GM12875 (cell line): ENCODE measurements around the gene GPC2.
A peak's percentile ranks its signal among the peaks of the same experiment; 100 is the strongest.

Experiments
- H3K4me3 ChIP-seq: one replicate; pipeline ENCODE4 v1.5.1; 2011; ENCODE audit warnings: low read depth, low read length, control low read depth
- CTCF ChIP-seq: IDR thresholded peaks from 2 replicates; pipeline ENCODE4 v1.5.1; 2011; ENCODE audit warnings: low read depth, mild to moderate bottlenecking, control low read depth, inconsistent platforms, low read length, moderate library complexity, borderline replicate concordance; ENCODE audit not compliant: insufficient read depth

Gene GPC2

GRCh38 chr7:100163006-100163531, 14.1 kb downstream of the GPC2 start:
- TF ChIP-seq CTCF: no peak
- H3K4me3 ChIP-seq: no peak overlapping the region

DNA sequence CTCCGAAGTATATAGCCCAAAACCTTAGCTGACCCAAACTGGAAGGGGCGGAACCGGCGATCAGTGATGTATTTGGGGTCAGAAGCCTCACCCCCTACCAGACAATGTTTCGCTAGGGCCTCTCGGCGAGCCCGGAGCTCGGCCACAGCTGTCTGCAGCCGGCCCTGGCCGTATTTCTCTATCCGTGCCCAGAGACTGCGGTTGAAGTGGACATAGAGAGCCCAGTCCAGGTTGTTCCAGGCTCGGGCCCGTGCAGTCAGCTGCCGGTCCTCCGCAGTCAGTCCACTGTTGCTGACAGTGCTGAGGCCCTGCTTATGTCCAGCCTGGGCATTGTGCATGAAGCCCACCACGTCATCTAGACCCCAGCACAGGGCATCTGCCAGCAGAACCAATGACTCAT, 17.1 kb downstream of the GPC2 start:
- no peak overlapping the region for H3K4me3 ChIP-seq
- no peak for TF ChIP-seq CTCF

- TF ChIP-seq CTCF: peak; percentile 19; the same call in 1 of the 2 replicates
These were observed 18.0 kb downstream of the GPC2 start for GRCh38 chr7:100159099-100159623.

DNA sequence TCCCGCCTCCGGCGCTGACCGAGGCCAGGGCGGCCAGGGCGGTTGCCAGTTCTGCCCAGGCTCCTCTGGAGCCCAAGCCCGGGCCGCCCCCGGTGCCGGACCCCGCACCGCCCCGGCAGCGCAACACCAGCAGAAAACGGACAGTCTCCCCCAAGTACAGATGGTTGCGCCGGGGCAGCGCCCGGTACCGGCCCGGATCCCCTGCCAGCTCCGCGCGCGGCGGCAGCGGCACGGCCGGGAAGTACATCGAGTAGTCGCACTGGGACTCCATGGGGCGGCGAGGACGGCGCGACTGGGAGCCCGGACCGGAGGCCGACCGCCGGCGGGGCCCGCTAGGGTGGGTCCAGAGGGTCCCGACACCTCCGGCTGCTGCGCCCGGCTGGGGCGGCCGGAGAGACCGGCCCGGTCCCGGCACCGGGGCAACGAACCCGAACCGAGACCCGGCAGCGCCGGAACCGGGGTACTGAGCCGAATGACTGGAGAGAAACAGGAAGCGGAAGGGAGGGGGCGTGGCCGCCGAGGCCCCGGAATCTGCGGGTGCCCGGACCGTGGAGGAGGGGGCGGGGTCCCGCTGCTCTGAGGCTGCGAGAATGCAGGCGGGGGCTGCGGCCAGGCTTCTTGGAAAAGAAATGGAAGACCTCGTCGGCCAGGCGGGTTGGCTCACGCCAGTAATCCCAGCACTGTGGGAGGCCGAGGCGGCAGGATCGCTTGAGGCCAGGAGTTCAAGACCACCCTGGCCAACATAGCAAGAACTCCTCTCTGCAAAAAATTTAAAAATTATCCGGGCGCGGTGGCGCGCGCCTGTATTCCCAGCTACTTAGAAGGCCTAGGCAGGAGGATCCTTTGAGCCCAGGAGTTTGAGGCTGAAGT, 18.7 kb downstream of the GPC2 start, which contains the start of gene TRAPPC14:
TRAPPC14 (minus strand) TSS at position 495 of the 870 bp plus-strand sequence; CDS start at position 271, 224 bp downstream.
- TF ChIP-seq CTCF: no peak
- H3K4me3 ChIP-seq: peak within 1 kb of the TSS; percentile 78

More at GRCh38 chr7:100159099-100159623, 18.0 kb downstream of the GPC2 start:
- H3K4me3 ChIP-seq: peak overlapping the region; percentile 78

GRCh38 chr7:100157334-100158228, 19.6 kb downstream of the GPC2 start:
- TF ChIP-seq CTCF: peak; percentile 23; the same call in 1 of the 2 replicates
- H3K4me3 ChIP-seq: peak overlapping the region; percentile 78

DNA sequence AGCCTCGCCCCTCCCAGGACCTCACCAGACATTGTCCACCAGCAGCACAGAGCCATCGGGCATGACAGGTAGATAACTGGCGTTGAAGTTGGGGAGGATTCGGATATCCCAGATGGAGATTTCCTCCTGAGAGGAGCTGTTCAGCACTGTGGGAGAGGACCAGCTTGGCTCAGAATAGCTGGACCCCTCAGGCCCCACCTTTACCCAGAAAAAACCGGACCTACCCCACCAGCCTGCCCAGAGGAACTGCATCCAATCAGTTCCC, 20.2 kb downstream of the GPC2 start:
- no peak overlapping the region for H3K4me3 ChIP-seq
- TF ChIP-seq CTCF: no peak
